GM06990 (cell line): ENCODE measurements around the gene GAL3ST1.
"Not testable (repeated sequence)": the region's sequence is repeated elsewhere in the genome, so short reads cannot be mapped to it uniquely, and the experiment has no call there.

Experiments
- DNase-seq: peaks from one replicate; pipeline ENCODE4 v3.0.0-alpha.2; 2011; ENCODE audit not compliant: insufficient read length; ENCODE audit errors: extremely low read depth
- H3K27me3 ChIP-seq: replicated peaks from 2 replicates; pipeline ENCODE4 v1.6.0; 2011; ENCODE audit warnings: low read length; ENCODE audit not compliant: control insufficient read depth, insufficient read depth
- H3K36me3 ChIP-seq: 2 replicates; pipeline ENCODE4 v1.5.1; 2011; ENCODE audit warnings: low read length; ENCODE audit not compliant: control insufficient read depth, insufficient read depth
- H3K4me3 ChIP-seq: replicated peaks from 2 replicates; pipeline ENCODE4 v1.5.1; 2011; ENCODE audit warnings: low read depth, mild to moderate bottlenecking, control low read depth, low read length
- TF ChIP-seq, protein P1 (sequence below): IDR thresholded peaks from 2 replicates; pipeline ENCODE4 v1.5.1; 2011; ENCODE audit warnings: low read length, control low read depth, mild to moderate bottlenecking, inconsistent platforms; ENCODE audit not compliant: insufficient read depth, poor library complexity, severe bottlenecking

Gene GAL3ST1

DNA sequence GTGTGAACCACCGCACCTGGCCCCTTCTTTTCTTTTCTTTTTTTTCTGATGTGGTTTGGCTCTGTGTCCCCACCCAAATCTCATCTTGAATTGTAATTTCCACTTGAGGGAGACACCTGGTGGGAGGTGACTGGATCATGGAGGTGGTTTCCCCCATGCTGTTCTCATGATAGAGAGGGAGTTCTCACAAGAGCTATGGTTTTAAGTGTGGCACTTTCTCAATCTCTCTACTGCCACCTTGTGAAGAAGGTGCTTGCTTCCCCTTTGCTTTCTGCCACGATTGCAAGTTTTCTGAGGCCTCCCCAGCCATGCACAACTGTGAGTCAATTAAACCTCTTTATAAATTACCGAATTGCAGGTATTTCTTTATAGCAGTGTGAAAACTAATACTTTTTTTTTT, 27.6 kb upstream of the GAL3ST1 start:
- TF ChIP-seq, protein P1, sequence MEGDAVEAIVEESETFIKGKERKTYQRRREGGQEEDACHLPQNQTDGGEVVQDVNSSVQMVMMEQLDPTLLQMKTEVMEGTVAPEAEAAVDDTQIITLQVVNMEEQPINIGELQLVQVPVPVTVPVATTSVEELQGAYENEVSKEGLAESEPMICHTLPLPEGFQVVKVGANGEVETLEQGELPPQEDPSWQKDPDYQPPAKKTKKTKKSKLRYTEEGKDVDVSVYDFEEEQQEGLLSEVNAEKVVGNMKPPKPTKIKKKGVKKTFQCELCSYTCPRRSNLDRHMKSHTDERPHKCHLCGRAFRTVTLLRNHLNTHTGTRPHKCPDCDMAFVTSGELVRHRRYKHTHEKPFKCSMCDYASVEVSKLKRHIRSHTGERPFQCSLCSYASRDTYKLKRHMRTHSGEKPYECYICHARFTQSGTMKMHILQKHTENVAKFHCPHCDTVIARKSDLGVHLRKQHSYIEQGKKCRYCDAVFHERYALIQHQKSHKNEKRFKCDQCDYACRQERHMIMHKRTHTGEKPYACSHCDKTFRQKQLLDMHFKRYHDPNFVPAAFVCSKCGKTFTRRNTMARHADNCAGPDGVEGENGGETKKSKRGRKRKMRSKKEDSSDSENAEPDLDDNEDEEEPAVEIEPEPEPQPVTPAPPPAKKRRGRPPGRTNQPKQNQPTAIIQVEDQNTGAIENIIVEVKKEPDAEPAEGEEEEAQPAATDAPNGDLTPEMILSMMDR = peak; percentile 44
- no peaks in the 10 kb centered on the region for H3K27me3 ChIP-seq
- no peak for DNase-seq
- H3K4me3 ChIP-seq = no peak overlapping the region
- H3K36me3 ChIP-seq = no peaks in the 10 kb centered on the region

DNA sequence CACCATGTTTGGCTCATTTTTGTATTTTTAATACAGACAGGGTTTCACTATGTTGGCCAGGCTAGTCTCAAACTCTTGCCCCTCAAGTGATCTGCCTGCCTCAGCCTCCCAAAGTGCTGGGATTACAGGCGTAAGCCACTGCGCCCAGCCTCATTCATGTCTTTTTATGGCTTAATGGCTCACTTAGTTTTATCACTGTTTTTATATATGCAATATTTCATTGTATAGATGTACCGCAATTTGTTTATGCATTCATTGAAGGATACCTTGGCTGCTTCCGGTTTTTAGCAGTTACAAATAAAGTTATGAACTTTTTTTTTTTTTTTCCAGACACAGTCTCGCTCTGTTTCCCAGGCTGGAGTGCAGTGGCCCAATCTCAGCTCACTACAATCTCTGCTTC, 27.0 kb upstream of the GAL3ST1 start:
- Histone ChIP-seq H3K27me3 (no peaks in the 10 kb centered on the region), H3K4me3 (no peak overlapping the region), H3K36me3 (no peaks in the 10 kb centered on the region)
- TF ChIP-seq, protein P1 = no peak
- DNase-seq = no peak

DNA sequence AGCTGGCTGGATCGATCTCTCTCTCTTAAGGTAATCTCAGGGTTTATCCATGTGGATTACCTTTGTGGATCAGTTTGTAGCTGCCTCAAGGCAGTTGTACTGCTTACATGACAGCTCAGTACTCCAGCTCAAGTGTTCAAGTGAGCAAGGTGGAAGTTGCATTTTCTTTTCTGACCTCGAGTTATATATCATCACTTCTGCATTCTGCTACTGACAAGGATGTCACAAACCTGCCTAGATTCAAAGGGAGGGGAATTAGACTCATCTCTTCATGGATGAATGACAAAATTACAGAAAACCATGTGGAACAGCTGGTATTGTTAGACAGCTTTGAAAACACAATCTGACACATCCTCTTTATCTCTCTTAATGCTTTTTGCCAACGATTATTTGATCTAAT, 26.5 kb upstream of the GAL3ST1 start:
- TF ChIP-seq, protein P1 = no peak
- DNase-seq = no peak
- no peak overlapping the region for H3K4me3 ChIP-seq
- H3K27me3 ChIP-seq = no peaks in the 10 kb centered on the region
- H3K36me3 ChIP-seq = no peaks in the 10 kb centered on the region

DNA sequence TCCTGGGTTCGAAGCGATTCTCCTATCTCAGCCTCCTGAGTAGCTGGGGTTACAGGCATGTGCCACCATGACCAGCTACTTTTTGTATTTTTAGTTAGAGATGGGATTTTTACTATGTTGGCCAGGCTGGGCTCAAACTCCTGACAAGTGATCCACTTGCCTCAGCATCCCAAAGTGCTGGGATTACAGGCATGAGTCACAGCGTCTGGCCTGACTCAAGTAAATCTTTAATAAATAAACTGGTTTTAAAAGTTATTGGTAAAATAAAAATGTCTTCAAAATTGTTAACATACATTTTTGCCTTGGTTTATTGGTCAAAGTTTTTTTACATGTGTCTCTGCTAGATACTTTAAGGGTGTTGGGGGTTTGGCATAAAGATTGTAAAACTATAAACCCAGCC, 24.5 kb upstream of the GAL3ST1 start:
- DNase-seq = no peak

DNA sequence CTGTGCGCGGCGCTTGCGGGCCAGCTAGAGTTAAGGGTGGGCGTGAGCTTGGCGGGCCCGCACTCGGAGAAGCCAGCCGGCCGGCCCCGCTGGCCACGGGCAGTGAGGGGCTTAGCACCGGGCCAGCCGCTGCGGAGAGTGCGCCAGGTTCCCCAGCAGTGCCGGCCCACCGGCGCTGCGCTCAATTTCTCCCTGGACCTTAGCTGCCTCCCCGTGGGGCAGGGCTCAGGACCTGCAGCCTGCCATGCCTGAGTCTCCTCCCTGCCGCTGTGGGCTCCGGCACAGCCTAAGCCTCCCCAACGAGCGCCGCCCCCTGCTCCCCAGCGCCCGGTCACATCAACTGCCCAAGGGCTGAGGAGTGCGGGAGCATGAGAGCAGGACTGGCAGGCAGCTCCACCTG, 22.4 kb upstream of the GAL3ST1 start:
- Histone ChIP-seq H3K4me3 (no peak overlapping the region), H3K27me3 (no peaks in the 10 kb centered on the region), H3K36me3 (no peaks in the 10 kb centered on the region)
- no peak for DNase-seq
- TF ChIP-seq, protein P1 = no peak

More for the DNA sequence above, 24.5 kb upstream of the GAL3ST1 start:
- Histone ChIP-seq H3K4me3 (no peak overlapping the region), H3K36me3 (no peaks in the 10 kb centered on the region), H3K27me3 (no peaks in the 10 kb centered on the region)
- TF ChIP-seq, protein P1 = no peak

DNA sequence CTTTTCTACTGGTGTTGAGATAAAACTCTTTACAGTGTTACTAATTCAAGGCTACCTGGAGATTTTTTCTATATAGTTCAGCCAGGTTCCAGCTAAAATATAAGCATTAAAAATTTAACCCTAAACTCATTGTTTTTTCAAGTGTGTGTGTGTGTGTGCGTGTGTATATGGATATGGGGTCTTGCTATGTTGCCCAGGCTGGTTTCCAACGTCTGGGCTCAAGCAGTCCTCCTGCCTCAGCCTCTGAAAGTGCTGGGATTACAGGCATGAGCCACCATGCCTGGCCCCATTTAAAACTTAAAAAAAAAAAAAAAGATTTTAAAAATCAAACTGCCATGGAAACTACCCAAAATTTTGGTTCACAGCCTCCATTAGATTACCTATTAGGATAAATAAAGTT, 21.7 kb upstream of the GAL3ST1 start:
- no peak for DNase-seq
- Histone ChIP-seq H3K27me3 (no peaks in the 10 kb centered on the region), H3K36me3 (no peaks in the 10 kb centered on the region), H3K4me3 (no peak overlapping the region)
- TF ChIP-seq, protein P1 = no peak

DNA sequence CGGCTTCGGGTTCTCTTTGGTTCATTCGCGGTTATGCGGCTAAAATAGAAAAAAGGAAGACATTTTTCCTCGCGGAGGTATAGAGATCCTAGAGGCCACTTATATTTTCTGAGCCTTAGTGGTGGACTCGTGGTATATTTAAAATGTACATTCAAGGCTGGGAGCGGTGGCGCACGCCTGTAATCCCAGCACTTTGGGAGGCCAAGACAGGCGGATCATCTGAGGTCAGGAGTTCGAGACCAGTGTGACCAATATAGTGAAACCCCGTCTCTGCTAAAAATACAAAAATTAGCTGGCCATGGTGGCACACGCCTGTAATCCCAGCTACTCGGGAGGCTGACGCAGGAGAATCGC, 17.9 kb upstream of the GAL3ST1 start:
- not testable (repeated sequence) for H3K4me3 ChIP-seq, H3K27me3 ChIP-seq, DNase-seq
- H3K36me3 ChIP-seq = peaks cover 13% of the 10 kb centered on the region
